Activated T-cell treated with anti-CD3 and anti-CD28 coated beads, Interleukin-2, amount 50 U/mL, for 24 hours (primary cell): ENCODE results near the gene CASD1.

Experiments used
- DNase-seq: peaks from one replicate; pipeline ENCODE4 v3.0.0-alpha.2; 2020
- H3K27ac Mint-ChIP-seq: 2 replicates; pipeline ENCODE4 v1.8.0; 2020; ENCODE audit warnings: mild to moderate bottlenecking, mixed read lengths
- H3K27me3 Mint-ChIP-seq: 2 replicates; pipeline ENCODE4 v1.8.0; 2020; ENCODE audit warnings: mixed read lengths
- H3K36me3 Mint-ChIP-seq: 2 replicates; pipeline ENCODE4 v1.8.0; 2020; ENCODE audit warnings: low read depth, mixed read lengths
- H3K4me1 Mint-ChIP-seq: 2 replicates; pipeline ENCODE4 v1.8.0; 2020; ENCODE audit warnings: low read depth, mixed read lengths
- H3K4me3 Mint-ChIP-seq: 2 replicates; pipeline ENCODE4 v1.8.0; 2020; ENCODE audit warnings: mild to moderate bottlenecking, moderate library complexity, mixed read lengths
- H3K9me3 Mint-ChIP-seq: 2 replicates; pipeline ENCODE4 v1.8.0; 2020; ENCODE audit warnings: mixed read lengths

Gene CASD1

GRCh38 chr7:94584113-94584512 lies 74.5 kb downstream of the CASD1 start:
- H3K36me3 Mint-ChIP-seq, result peaks cover 17% of the 10 kb centered on the region
- DNase-seq, result no peak
- no peak overlapping the region for H3K4me3 Mint-ChIP-seq
- H3K9me3 Mint-ChIP-seq, result no peaks in the 10 kb centered on the region
- no peaks in the 10 kb centered on the region for H3K27me3 Mint-ChIP-seq
- H3K27ac Mint-ChIP-seq, result no peak overlapping the region
- peaks cover 5% of the 10 kb centered on the region for H3K4me1 Mint-ChIP-seq

DNA sequence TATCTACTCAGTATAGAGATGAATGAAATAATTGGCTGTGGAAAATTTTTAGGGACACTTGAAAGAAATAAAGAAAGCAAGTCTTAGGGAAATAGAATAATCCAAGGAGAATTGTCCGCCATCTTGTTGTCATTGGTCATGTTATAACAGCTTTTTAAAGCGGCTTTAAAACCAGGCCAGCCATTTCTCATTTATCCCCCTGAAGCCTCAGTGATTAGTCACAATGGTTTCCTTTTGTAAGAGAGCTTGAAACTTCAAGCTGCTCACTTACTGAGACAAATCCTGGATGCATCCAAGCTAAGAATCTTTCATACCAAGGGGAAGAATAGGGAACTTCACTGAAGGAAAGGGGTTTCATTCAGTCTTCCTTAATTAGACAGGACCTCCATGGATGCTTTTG lies 78.5 kb downstream of the CASD1 start:
- H3K27me3 Mint-ChIP-seq, result no peaks in the 10 kb centered on the region
- no peak for DNase-seq
- H3K4me1 Mint-ChIP-seq, result no peaks in the 10 kb centered on the region
- H3K36me3 Mint-ChIP-seq, result peaks cover 7% of the 10 kb centered on the region
- H3K4me3 Mint-ChIP-seq, result no peak overlapping the region
- H3K9me3 Mint-ChIP-seq, result no peaks in the 10 kb centered on the region
- no peak overlapping the region for H3K27ac Mint-ChIP-seq

DNA sequence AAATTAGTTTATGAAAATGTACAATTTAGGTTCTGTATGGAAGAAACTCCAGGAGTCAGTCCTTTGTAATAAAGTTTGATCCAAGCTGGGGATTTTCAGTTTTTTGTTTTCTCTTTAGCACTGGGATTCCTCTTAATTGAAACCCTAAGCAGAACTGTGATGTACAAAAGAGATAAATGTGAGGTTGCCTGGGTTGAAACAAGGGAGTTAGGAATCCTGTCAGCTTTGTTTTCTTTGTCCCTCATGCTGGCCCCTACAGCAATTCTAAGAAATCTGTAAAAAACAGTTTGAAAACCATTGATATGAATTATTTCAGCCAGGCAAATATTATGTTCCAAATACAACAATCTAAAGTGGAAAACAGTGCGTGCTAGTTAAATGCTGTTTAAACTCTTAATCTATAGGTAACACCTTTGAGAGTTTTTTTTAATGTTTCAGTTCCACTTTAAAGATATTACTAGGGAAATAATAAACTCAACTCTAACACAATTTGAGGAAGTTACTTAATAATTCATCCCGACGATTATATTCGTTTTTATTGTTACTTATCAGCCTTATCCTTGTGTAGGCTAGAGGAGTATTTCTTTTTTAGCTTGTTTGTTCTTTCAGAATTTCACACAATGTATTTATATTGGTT lies 81.0 kb downstream of the CASD1 start:
- H3K27me3 Mint-ChIP-seq, result no peaks in the 10 kb centered on the region
- H3K9me3 Mint-ChIP-seq, result no peaks in the 10 kb centered on the region
- DNase-seq, result no peak
- H3K27ac Mint-ChIP-seq, result no peak overlapping the region
- no peak overlapping the region for H3K4me3 Mint-ChIP-seq
- H3K4me1 Mint-ChIP-seq, result peaks cover 1% of the 10 kb centered on the region
- H3K36me3 Mint-ChIP-seq, result peaks cover 5% of the 10 kb centered on the region

- Mint-ChIP-seq H3K4me3 (no peak overlapping the region), H3K9me3 (no peaks in the 10 kb centered on the region), H3K27me3 (no peaks in the 10 kb centered on the region), H3K4me1 (peaks cover 5% of the 10 kb centered on the region), H3K36me3 (peaks cover 5% of the 10 kb centered on the region), H3K27ac (no peak overlapping the region)
- DNase-seq, result no peak
Measured at GRCh38 chr7:94591176-94591575, 81.6 kb downstream of the CASD1 start.

- Mint-ChIP-seq H3K4me3 (no peak overlapping the region), H3K36me3 (no peaks in the 10 kb centered on the region), H3K27ac (no peak overlapping the region), H3K4me1 (peaks cover 5% of the 10 kb centered on the region), H3K27me3 (no peaks in the 10 kb centered on the region), H3K9me3 (no peaks in the 10 kb centered on the region)
- DNase-seq, result no peak
Measured at GRCh38 chr7:94594882-94595281, 85.3 kb downstream of the CASD1 start.

DNA sequence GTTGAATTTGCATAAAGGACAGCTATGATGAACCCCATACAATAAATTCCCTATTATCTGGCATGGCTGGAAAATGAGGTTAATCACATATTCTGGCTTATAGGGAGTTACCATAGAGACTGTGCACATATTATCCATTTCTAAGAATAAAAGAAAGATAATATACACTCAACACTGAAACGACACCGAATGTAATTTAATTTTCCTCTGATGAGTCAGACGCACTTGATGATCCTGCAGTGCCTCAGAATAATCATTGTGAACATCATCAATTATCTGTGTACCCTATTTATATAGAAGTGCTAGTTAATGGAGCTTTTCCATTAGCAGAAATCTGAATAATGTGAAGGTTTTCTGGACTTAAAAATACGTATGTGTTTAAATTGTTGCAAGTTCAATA lies 86.1 kb downstream of the CASD1 start:
- H3K27me3 Mint-ChIP-seq, result no peaks in the 10 kb centered on the region
- H3K36me3 Mint-ChIP-seq, result no peaks in the 10 kb centered on the region
- peaks cover 5% of the 10 kb centered on the region for H3K4me1 Mint-ChIP-seq
- H3K4me3 Mint-ChIP-seq, result no peak overlapping the region
- H3K27ac Mint-ChIP-seq, result no peak overlapping the region
- H3K9me3 Mint-ChIP-seq, result no peaks in the 10 kb centered on the region
- no peak for DNase-seq

GRCh38 chr7:94600267-94600666 lies 90.7 kb downstream of the CASD1 start:
- no peak for DNase-seq
- no peaks in the 10 kb centered on the region for H3K36me3 Mint-ChIP-seq
- H3K4me3 Mint-ChIP-seq, result no peak overlapping the region
- peaks cover 5% of the 10 kb centered on the region for H3K4me1 Mint-ChIP-seq
- H3K27me3 Mint-ChIP-seq, result no peaks in the 10 kb centered on the region
- no peak overlapping the region for H3K27ac Mint-ChIP-seq
- no peaks in the 10 kb centered on the region for H3K9me3 Mint-ChIP-seq

GRCh38 chr7:94602181-94602580 lies 92.6 kb downstream of the CASD1 start:
- Mint-ChIP-seq H3K27ac (no peak overlapping the region), H3K27me3 (no peaks in the 10 kb centered on the region), H3K9me3 (peaks cover 7% of the 10 kb centered on the region), H3K4me3 (no peak overlapping the region), H3K36me3 (no peaks in the 10 kb centered on the region), H3K4me1 (no peaks in the 10 kb centered on the region)
- no peak for DNase-seq

DNA sequence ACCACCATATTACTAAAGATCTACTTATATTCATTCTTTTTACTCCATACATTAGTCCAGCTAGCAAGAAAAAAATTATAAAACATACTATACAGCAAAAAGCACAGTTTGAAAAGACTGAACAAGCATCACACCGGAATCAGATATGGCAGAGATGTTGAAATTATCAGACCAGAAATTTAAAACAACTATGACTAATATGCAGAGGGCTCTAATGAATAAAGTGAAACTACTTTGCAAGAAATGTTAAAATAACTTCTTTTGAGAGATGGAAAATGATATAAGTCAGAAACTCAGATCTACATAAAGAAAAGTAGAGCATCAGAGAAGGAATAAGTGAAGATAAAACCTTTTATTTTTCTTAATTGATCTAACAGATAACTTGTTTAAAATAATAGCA lies 95.4 kb downstream of the CASD1 start:
- no peaks in the 10 kb centered on the region for H3K4me1 Mint-ChIP-seq
- no peak for DNase-seq
- no peak overlapping the region for H3K4me3 Mint-ChIP-seq
- H3K27ac Mint-ChIP-seq, result no peak overlapping the region
- no peaks in the 10 kb centered on the region for H3K36me3 Mint-ChIP-seq
- peaks cover 17% of the 10 kb centered on the region for H3K9me3 Mint-ChIP-seq
- peaks cover 10% of the 10 kb centered on the region for H3K27me3 Mint-ChIP-seq
